Measurements from ENCODE around the gene TMED10.

The TMED10 gene

DNA sequence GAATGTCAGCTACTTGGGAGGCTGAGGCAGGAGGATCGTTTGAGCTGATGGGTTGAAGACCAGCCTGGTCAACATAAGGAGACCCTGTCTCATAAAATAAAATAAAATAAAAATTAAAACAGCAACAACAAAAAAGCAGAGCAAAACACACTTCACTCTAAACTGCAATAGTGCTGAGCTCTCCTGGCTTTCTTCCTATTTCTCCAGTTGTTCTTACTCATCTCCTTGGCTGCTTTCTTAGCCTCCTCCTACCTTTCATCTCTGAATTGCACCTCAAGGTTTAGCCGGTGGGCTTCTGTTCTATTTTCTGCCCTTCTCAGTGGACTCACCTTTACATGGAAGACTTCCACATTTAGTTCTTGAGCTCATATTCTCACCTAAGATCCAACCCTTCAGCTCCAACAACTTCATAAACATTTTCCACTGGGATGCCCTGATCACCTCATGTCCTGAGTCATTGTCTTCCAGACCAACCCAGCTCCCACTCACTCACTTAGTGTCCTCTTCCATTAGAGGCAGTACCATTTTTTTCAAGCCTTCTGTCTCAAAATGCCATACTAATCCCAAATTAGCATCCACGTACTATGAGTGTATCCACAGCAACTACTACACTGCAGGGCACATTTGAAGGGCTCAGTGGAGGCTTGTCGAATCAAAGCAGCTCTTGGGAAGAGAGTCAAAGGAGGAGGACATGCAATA lies 41.2 kb upstream of the TMED10 start:
- DNase-seq (ENCODE audit: extremely low read depth, low read depth) = no peak
- H3K4me3 ChIP-seq (replicated peaks; ENCODE audit: low read depth, low read length) = no peak overlapping the region
- no peak for TF ChIP-seq CTCF (IDR thresholded peaks at IDR 0.05; ENCODE audit: low read depth, low read length, missing control alignments)

DNA sequence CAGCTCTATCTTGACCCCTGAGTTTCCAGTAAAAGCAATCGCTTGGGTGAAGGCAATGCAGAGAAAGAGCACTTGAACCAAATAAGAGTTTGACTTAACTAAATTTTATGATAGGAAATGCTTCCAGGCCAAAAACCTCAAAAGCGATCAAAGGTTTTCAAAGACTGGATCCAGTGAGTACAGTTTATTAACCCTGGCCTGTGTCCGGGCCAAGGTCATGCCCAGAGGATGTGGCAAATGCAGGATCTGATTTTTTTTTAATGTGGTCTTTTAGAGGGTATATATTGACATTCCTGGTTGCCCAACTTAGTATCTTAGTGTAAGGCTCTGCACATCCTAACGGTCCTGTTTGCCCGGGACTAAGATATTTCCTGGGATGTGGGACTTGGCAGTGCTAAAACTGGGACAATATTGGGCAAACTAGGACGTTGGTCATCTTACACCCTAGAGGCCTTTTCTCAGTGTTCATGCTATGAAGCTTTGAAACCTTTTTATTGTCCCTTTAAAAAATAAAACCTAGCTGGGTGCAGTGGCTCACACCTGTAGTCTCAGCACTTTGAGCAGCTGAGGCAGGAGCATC lies 40.1 kb upstream of the TMED10 start:
- TF ChIP-seq CTCF (IDR thresholded peaks at IDR 0.05; ENCODE audit: low read depth, low read length, missing control alignments) = no peak
- no peak overlapping the region for H3K4me3 ChIP-seq (replicated peaks; ENCODE audit: low read depth, low read length)
- DNase-seq (ENCODE audit: extremely low read depth, low read depth) = no peak

GRCh38 chr14:75215520-75215919 lies 39.1 kb upstream of the TMED10 start:
- no peak overlapping the region for H3K4me3 ChIP-seq (replicated peaks; ENCODE audit: low read depth, low read length)
- TF ChIP-seq CTCF (IDR thresholded peaks at IDR 0.05; ENCODE audit: low read depth, low read length, missing control alignments) = no peak
- no peak for DNase-seq (ENCODE audit: extremely low read depth, low read depth)

DNA sequence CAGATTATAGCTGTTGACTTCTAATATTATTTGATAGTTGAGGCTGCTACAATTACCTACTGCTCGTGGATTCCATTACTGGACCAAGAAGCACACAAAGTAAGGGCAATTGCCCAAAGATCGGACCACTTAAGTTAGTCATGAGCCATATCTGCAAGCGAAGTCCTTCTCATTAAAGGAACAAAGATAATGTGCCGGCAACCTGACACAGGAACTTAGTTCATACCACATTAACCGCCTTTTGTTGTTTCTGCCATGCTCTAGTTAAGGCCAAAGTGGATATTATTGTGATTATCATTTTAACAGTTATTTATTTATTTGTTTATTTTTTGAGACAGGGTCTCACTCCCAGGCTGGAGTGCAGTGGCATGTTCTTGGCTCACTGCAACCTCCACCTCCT lies 38.1 kb upstream of the TMED10 start:
- H3K4me3 ChIP-seq (replicated peaks; ENCODE audit: low read depth, low read length) = no peak overlapping the region
- DNase-seq (ENCODE audit: extremely low read depth, low read depth) = no peak
- no peak for TF ChIP-seq CTCF (IDR thresholded peaks at IDR 0.05; ENCODE audit: low read depth, low read length, missing control alignments)

GRCh38 chr14:75213172-75213571 lies 36.8 kb upstream of the TMED10 start:
- H3K4me3 ChIP-seq (replicated peaks; ENCODE audit: low read depth, low read length) = no peak overlapping the region
- DNase-seq (ENCODE audit: extremely low read depth, low read depth) = no peak

GRCh38 chr14:75208843-75209242 lies 32.4 kb upstream of the TMED10 start:
- no peak for DNase-seq (ENCODE audit: extremely low read depth, low read depth)
- no peak for TF ChIP-seq CTCF (IDR thresholded peaks at IDR 0.05; ENCODE audit: low read depth, low read length, missing control alignments)
- H3K4me3 ChIP-seq (replicated peaks; ENCODE audit: low read depth, low read length) = no peak overlapping the region

More at GRCh38 chr14:75213172-75213571, 36.8 kb upstream of the TMED10 start:
- no peak for TF ChIP-seq CTCF (IDR thresholded peaks at IDR 0.05; ENCODE audit: low read depth, low read length, missing control alignments)
